Karpas-422 (cell line): ENCODE data around the gene RNU6-9. TPM values are rescaled to one million over a fixed set of nuclear protein-coding genes. Genes with fewer than 3 reads are reported as not detected.
A peak's percentile ranks its signal among the peaks of the same experiment; 100 is the strongest.
"Not testable (repeated sequence)": the region's sequence is repeated elsewhere in the genome, so short reads cannot be mapped to it uniquely, and the experiment has no call there.

Experiments used
- DNase-seq: peaks from one replicate; pipeline ENCODE4 v3.0.0-alpha.2; 2015
- H2AFZ ChIP-seq: fragments of 200-600 bp; sonication (generic); 2 replicates; pipeline ENCODE4 v1.6.1; 2014; ENCODE audit warnings: antibody characterized with exemption, low read length, mixed read lengths
- H3K27ac ChIP-seq: fragments of 200-600 bp; sonication (generic); 2 replicates; pipeline ENCODE4 v1.5.1; 2014; ENCODE audit warnings: mild to moderate bottlenecking, low read length, moderate library complexity
- H3K27me3 ChIP-seq: fragments of 200-600 bp; sonication (generic); 2 replicates; pipeline ENCODE4 v1.6.1; 2014; ENCODE audit warnings: low read length, mixed read lengths
- H3K36me3 ChIP-seq: fragments of 200-600 bp; sonication (generic); 2 replicates; pipeline ENCODE4 v1.6.1; 2014; ENCODE audit warnings: low read length, mixed read lengths; ENCODE audit not compliant: insufficient read depth
- H3K4me1 ChIP-seq: fragments of 200-600 bp; sonication (generic); 2 replicates; pipeline ENCODE4 v1.6.1; 2014; ENCODE audit warnings: mild to moderate bottlenecking, low read length, mixed read lengths
- H3K4me2 ChIP-seq: fragments of 200-600 bp; sonication (generic); 2 replicates; pipeline ENCODE4 v1.6.1; 2014; ENCODE audit warnings: low read length, low read depth, mild to moderate bottlenecking; ENCODE audit not compliant: poor library complexity, severe bottlenecking
- H3K4me3 ChIP-seq: fragments of 200-600 bp; sonication (generic); 2 replicates; pipeline ENCODE4 v1.5.1; 2014; ENCODE audit warnings: mild to moderate bottlenecking, antibody characterized with exemption, low read length, mixed read lengths
- H3K79me2 ChIP-seq: fragments of 200-600 bp; sonication (generic); 2 replicates; pipeline ENCODE4 v1.6.1; 2014; ENCODE audit warnings: mild to moderate bottlenecking, low read length, mixed read lengths
- H3K9ac ChIP-seq: fragments of 200-600 bp; sonication (generic); 2 replicates; pipeline ENCODE4 v1.6.0; 2014; ENCODE audit warnings: low read length
- H3K9me2 ChIP-seq: fragments of 200-600 bp; sonication (generic), shearing (Covaris generic); replicated peaks from 2 replicates; pipeline ENCODE4 v1.6.0; 2014; ENCODE audit warnings: mild to moderate bottlenecking, low read length, moderate library complexity; ENCODE audit not compliant: insufficient read depth
- H3K9me3 ChIP-seq: fragments of 300-700, 200-600 bp; sonication (generic); 2 replicates; pipeline ENCODE4 v1.6.1; 2014; ENCODE audit warnings: low read length, mixed read lengths
- H4K20me1 ChIP-seq: fragments of 200-600 bp; sonication (generic); 2 replicates; pipeline ENCODE4 v1.6.1; 2014; ENCODE audit warnings: mild to moderate bottlenecking, antibody characterized with exemption, low read length, low read depth; ENCODE audit not compliant: insufficient read depth
- total RNA-seq: library from RNA; depleted of rRNA; stranded (reverse); fragments of >200 nt; shearing (Covaris generic); gene quantifications from 2 replicates; pipeline ENCODE4 v1.2.3, GENCODE V29; 2014; ENCODE audit warnings: low replicate concordance

RNU6-9 gene
- total RNA-seq, 1 experiment from 2014 or later = not detected

DNA sequence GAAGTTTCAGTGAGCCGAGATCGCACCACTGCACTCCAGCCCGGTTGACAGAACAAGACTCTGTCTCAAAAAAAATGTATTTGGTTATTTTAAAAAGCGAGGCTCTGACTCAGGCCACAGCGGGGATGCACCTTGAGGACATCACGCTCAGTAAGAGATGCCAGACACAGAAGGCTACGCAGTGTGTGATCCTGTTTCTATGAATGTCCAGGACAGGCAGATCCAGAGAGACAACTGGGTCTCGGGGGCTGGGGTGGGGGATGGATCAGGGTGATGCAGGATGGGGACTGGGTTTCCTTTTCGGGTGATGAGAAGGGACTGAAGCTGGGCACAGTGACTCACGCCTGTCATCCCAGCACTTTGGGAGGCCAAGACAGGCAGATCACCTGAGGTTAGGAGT lies 5.7 kb upstream of the RNU6-9 start:
- peaks cover 5% of the 10 kb centered on the region for H3K4me1 ChIP-seq
- 0 out of 2 replicates have a peak, but pooled peaks cover 8% of the 10 kb centered on the region for H3K36me3 ChIP-seq
- no peak overlapping the region for H3K4me3 ChIP-seq
- H3K27ac ChIP-seq = no peak overlapping the region
- H4K20me1 ChIP-seq = peaks cover 9% of the 10 kb centered on the region; the same call in 1 of the 2 replicates
- H3K79me2 ChIP-seq = peaks cover 19% of the 10 kb centered on the region
- H3K9ac ChIP-seq = no peak overlapping the region
- no peak overlapping the region for H2AFZ ChIP-seq
- no peaks in the 10 kb centered on the region for H3K9me2 ChIP-seq
- DNase-seq = no peak
- H3K27me3 ChIP-seq = no peaks in the 10 kb centered on the region
- no peaks in the 10 kb centered on the region for H3K9me3 ChIP-seq
- no peak overlapping the region for H3K4me2 ChIP-seq

DNA sequence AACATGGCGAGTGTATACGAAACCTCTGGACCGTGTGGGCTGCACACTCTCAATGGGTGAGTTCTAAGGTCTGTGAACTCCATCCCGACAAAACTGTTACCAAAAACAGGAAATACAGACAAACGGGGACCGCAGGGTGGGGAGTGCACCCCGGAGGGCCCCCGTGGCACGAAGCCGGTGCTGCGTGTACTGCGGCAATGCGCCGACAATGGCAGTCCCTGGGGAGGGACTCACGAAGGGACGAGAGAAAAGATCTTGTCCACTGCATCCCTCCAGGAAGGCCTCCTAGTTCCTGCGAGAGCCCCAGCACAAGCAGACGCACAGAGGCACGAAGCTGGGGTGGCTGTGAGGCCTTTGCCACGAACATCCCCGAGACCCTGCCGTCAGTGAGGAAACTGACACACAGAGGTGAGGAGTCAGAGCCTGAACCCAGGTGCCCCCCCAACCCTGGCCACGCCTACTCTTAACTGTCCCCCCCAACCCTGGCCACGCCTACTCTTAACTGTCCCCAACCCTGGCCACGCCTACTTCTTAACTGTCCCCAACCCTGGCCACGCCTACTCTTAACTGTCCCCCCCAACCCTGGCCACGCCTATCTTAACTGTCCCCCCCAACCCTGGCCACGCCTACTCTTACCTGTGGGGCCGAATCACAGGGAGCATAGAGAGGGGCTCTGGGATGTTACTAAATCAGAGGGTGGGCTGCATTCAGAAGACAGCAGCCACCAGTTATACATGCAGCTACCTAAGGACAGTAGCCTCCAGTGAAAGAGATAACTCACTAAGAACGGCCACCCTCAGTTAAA lies 4.5 kb upstream of the RNU6-9 start:
- Histone ChIP-seq H3K36me3 (0 out of 2 replicates have a peak, but pooled peaks cover 5% of the 10 kb centered on the region), H3K9ac (no peak overlapping the region), H3K4me3 (no peak overlapping the region), H3K9me2 (no peaks in the 10 kb centered on the region), H3K4me1 (peaks cover 11% of the 10 kb centered on the region), H2AFZ (no peak overlapping the region), H3K27ac (no peak overlapping the region), H3K79me2 (peaks cover 19% of the 10 kb centered on the region), H3K9me3 (no peaks in the 10 kb centered on the region), H3K27me3 (no peaks in the 10 kb centered on the region), H3K4me2 (no peak overlapping the region), H4K20me1 (peaks cover 9% of the 10 kb centered on the region; the same call in 1 of the 2 replicates)
- peak; percentile 68 for DNase-seq

DNA sequence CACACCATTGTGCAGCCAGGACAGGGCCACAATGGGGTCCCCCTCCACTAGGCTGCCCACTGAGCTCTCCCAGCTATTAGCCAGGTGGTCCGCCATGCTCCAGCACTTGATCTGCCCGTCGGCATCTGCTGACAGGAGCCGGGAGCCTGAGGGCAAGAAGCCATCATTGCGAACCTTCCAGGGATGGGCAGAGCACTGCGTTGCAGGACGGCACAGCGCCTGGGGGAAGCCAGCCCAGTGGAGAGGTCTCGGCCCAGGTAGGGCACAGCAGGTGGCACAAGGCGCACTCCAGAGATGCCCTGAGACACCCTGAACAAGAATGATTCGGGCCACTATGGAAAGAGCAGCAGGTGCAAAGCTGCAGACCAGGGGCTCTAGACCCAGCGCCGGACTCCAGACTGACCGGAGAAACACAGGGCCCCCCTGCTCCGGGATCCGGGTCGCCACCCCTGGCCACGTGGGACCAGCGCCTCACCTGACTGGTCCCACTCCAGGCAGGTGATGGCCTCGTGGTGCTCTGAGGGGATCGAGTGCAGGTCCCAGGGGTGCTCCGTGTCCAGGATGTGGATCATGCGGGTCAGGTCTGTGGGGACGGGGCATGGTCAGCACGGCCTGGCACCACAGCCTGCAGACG lies 3.5 kb upstream of the RNU6-9 start:
- no peak for DNase-seq
- Histone ChIP-seq H3K9me3 (no peaks in the 10 kb centered on the region), H3K4me2 (no peak overlapping the region), H3K27ac (no peak overlapping the region), H3K79me2 (peaks cover 19% of the 10 kb centered on the region), H3K4me3 (no peak overlapping the region), H3K4me1 (peaks cover 12% of the 10 kb centered on the region), H3K27me3 (no peaks in the 10 kb centered on the region), H3K36me3 (0 out of 2 replicates have a peak, but pooled peaks cover 5% of the 10 kb centered on the region), H3K9ac (no peak overlapping the region), H3K9me2 (no peaks in the 10 kb centered on the region), H4K20me1 (peaks cover 9% of the 10 kb centered on the region; the same call in 1 of the 2 replicates), H2AFZ (no peak overlapping the region)

DNA sequence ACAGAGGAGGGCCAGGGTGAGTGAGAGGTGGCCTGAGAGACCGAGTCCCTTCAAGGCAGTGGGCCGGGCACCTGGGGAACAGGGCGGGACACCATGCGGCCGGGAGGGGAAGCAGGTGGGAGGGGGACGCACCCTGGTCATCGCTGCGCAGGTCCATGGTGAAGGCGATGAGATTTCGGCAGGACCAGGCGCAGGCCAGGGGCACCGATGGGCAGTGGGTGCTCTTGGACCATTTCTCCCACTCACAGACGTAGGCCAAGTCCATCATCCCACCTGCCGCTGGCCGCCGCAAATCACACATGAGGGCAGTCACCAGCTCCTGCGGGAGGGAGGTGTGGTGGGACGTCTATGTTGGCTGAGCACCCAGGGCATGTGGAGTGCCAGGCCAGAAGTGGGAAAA lies 2.5 kb upstream of the RNU6-9 start:
- Histone ChIP-seq H3K27ac (no peak overlapping the region), H3K4me3 (no peak overlapping the region), H3K36me3 (0 out of 2 replicates have a peak, but pooled peaks cover 5% of the 10 kb centered on the region), H2AFZ (no peak overlapping the region), H3K9me3 (no peaks in the 10 kb centered on the region), H4K20me1 (peaks cover 9% of the 10 kb centered on the region; the same call in 1 of the 2 replicates), H3K4me1 (peaks cover 12% of the 10 kb centered on the region), H3K9ac (no peak overlapping the region), H3K9me2 (no peaks in the 10 kb centered on the region), H3K4me2 (no peak overlapping the region), H3K27me3 (no peaks in the 10 kb centered on the region), H3K79me2 (peaks cover 19% of the 10 kb centered on the region)
- DNase-seq = no peak

DNA sequence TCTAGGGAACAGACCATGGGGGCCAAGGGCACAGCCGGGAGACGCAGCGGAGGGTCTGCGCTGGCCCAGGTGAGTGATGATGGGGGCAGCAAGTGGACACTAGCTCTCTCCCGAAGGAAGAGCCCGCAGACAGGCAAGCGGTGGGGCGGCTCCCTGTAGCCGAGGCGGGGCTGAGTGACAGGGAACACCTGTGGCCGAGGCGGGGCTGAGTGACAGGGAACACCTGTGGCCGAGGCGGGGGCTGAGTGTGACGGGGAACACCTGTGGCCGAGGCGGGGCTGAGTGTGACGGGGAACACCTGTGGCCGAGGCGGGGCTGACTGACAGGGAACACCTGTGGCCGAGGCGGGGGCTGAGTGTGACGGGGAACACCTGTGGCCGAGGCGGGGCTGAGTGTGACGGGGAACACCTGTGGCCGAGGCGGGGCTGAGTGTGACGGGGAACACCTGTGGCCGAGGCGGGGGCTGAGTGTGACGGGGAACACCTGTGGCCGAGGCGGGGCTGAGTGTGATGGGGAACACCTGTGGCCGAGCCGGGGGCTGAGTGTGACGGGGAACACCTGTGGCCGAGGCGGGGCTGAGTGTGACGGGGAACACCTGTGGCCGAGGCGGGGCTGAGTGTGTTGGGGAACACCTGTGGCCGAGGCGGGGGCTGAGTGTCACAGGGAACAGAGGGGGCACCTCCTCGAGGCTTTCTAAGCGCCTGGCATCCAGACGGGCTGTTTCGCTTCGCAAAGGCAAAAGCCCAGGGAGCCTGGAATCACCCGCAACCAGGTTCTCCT lies 1.7 kb upstream of the RNU6-9 start:
- peak overlapping the region; percentile 91 for H3K9ac ChIP-seq
- H3K27ac ChIP-seq, H2AFZ ChIP-seq, H4K20me1 ChIP-seq, H3K9me2 ChIP-seq, H3K9me3 ChIP-seq, H3K36me3 ChIP-seq, DNase-seq, H3K27me3 ChIP-seq: not testable (repeated sequence)
- peaks cover 12% of the 10 kb centered on the region for H3K4me1 ChIP-seq
- peak overlapping the region; percentile 90 for H3K4me2 ChIP-seq
- peak overlapping the region; percentile 84 for H3K4me3 ChIP-seq
- H3K79me2 ChIP-seq = peaks cover 19% of the 10 kb centered on the region

DNA sequence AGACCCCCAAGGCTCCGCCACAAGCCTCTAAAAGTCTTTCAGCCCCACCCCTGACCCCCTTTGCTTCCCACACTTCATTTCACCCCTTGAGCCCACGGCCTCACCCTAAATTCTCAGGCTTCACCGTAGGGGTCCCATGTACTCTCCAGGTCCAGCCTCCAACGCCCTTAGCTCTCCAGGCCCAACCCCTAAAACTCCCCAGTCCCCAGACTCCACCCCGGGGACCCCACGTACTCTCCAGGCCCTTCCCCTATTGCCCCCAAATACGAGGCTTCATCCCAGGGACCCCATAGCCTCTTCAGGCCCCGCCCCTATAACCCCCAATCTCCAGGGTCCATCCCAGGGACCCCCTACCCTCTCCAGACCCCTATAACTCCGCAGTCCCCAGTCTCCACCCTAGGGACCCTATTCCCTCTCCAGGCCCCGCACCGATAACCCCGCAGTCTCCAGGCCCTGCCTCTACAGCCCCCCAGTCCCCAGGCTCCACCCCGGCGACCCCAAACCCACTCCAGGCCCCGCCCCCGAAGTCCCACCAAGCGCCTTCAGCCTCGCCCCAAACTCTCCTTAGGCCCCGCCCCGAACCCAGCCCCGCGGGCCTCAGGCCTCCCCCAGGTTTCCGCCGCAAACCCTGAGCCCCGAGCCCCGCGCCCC lies 916 bp upstream of the RNU6-9 start:
- Histone ChIP-seq H4K20me1 (peaks cover 9% of the 10 kb centered on the region; the same call in 1 of the 2 replicates), H3K4me2 (peak overlapping the region; percentile 90), H3K27me3 (no peaks in the 10 kb centered on the region), H2AFZ (no peak overlapping the region), H3K9me3 (no peaks in the 10 kb centered on the region), H3K4me3 (peak overlapping the region; percentile 84), H3K36me3 (0 out of 2 replicates have a peak, but pooled peaks cover 5% of the 10 kb centered on the region), H3K9me2 (no peaks in the 10 kb centered on the region), H3K4me1 (peaks cover 12% of the 10 kb centered on the region), H3K9ac (peak overlapping the region; percentile 91), H3K27ac (peak overlapping the region; percentile 64), H3K79me2 (peaks cover 19% of the 10 kb centered on the region)
- peak; percentile 65 for DNase-seq

DNA sequence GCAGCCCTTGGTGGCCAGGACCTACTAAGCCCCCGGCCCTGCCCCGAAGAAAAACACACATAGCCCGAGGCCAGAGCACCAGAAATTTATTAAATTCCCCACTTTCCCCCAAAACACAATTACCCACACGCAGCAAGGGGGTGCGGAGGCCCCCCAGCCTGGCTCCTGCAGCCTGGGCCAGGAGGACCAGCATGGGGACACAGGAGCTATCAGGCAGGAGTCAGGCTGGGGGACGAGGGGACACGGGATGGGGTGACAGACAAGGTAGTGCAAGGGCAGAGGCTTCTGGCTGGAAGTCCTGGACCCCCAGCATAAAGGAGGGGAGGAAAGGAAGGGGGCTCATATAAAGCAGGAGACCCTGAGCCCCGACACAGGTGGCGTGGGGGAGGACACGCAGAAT lies 3.1 kb downstream of the RNU6-9 start:
- H3K9ac ChIP-seq = no peak overlapping the region
- H3K4me1 ChIP-seq = peaks cover 29% of the 10 kb centered on the region
- H3K27me3 ChIP-seq = no peaks in the 10 kb centered on the region
- H3K27ac ChIP-seq = no peak overlapping the region
- H3K36me3 ChIP-seq = no peaks in the 10 kb centered on the region
- no peaks in the 10 kb centered on the region for H3K9me2 ChIP-seq
- H3K4me2 ChIP-seq = no peak overlapping the region
- H3K4me3 ChIP-seq = no peak overlapping the region
- DNase-seq = no peak
- H4K20me1 ChIP-seq = peaks cover 21% of the 10 kb centered on the region; the same call in 1 of the 2 replicates
- no peaks in the 10 kb centered on the region for H3K9me3 ChIP-seq
- H2AFZ ChIP-seq = no peak overlapping the region
- peaks cover 8% of the 10 kb centered on the region for H3K79me2 ChIP-seq
